Stimulated activated CD4-positive, alpha-beta T cell treated with anti-CD3 and anti-CD28 coated beads, Interleukin-1b, Interleukin-23, amount 100 ng/mL, for 48 hours (primary cell): ENCODE results near the gene COL1A1.

ENCODE experiments used
- DNase-seq: peaks from one replicate; pipeline ENCODE4 v3.0.0-alpha.2; 2020

Gene COL1A1

GRCh38 chr17:50139185-50139783 lies 62.1 kb downstream of the COL1A1 start:
- DNase-seq = no peak

- no peak for DNase-seq
Observed at GRCh38 chr17:50137042-50137441, 64.4 kb downstream of the COL1A1 start.

GRCh38 chr17:50136096-50136687 lies 65.2 kb downstream of the COL1A1 start:
- no peak for DNase-seq

GRCh38 chr17:50135316-50136095 lies 65.9 kb downstream of the COL1A1 start:
- no peak for DNase-seq

GRCh38 chr17:50134206-50135110 lies 67.0 kb downstream of the COL1A1 start:
- DNase-seq = no peak

- DNase-seq = no peak
Observed at GRCh38 chr17:50133769-50134099, 67.7 kb downstream of the COL1A1 start.
